GOT3 (cell line): Measurements from ENCODE around the gene VPS13D.
"Not testable (repeated sequence)": the region's sequence is repeated elsewhere in the genome, so short reads cannot be mapped to it uniquely, and the experiment has no call there.

Experiments
- DNase-seq: peaks from one replicate; lab custom pipeline; 2025; ENCODE audit warnings: mixed read lengths; lab: John Stamatoyannopoulos, UW

VPS13D gene

GRCh38 chr1:12196641-12197482 is 33.0 kb upstream of the VPS13D start:
- DNase-seq, result no peak

- DNase-seq, result no peak
Measured at GRCh38 chr1:12197483-12197880, 32.3 kb upstream of the VPS13D start.

- DNase-seq, result no peak
Measured at GRCh38 chr1:12200208-12200607, 29.6 kb upstream of the VPS13D start.

- no peak for DNase-seq
Measured at GRCh38 chr1:12201352-12202189, 28.3 kb upstream of the VPS13D start.

GRCh38 chr1:12202190-12202497 is 27.7 kb upstream of the VPS13D start:
- no peak for DNase-seq

- no peak for DNase-seq
Measured at GRCh38 chr1:12202577-12202976, 27.3 kb upstream of the VPS13D start.

- DNase-seq, result no peak
Measured at GRCh38 chr1:12203216-12204007, 26.4 kb upstream of the VPS13D start.

- DNase-seq, result no peak
Measured at GRCh38 chr1:12204140-12204539, 25.7 kb upstream of the VPS13D start.

GRCh38 chr1:12204754-12205658 is 24.8 kb upstream of the VPS13D start:
- no peak for DNase-seq

GRCh38 chr1:12206238-12206637 is 23.6 kb upstream of the VPS13D start:
- DNase-seq, result no peak

- DNase-seq, result no peak
Measured at GRCh38 chr1:12206792-12207424, 22.9 kb upstream of the VPS13D start.

- DNase-seq, result no peak
Measured at GRCh38 chr1:12208271-12208670, 21.6 kb upstream of the VPS13D start.

GRCh38 chr1:12208764-12209494 is 20.9 kb upstream of the VPS13D start:
- peak; percentile 39 for DNase-seq

GRCh38 chr1:12209495-12209832 is 20.4 kb upstream of the VPS13D start:
- no peak for DNase-seq

- DNase-seq, result no peak
Measured at GRCh38 chr1:12215118-12215961, 14.5 kb upstream of the VPS13D start.

- no peak for DNase-seq
Measured at GRCh38 chr1:12219800-12220199, 10.0 kb upstream of the VPS13D start.

- DNase-seq, result no peak
Measured at GRCh38 chr1:12220890-12221289, 8.9 kb upstream of the VPS13D start.

GRCh38 chr1:12222700-12223099 is 7.1 kb upstream of the VPS13D start:
- DNase-seq, result not testable (repeated sequence)

GRCh38 chr1:12224092-12224491 is 5.7 kb upstream of the VPS13D start:
- DNase-seq, result not testable (repeated sequence)
